ENCODE results near the gene HRC. TPM values are rescaled to one million over a fixed set of nuclear protein-coding genes. Genes with fewer than 3 reads are reported as not detected.
A peak's percentile ranks its signal among the peaks of the same experiment; 100 is the strongest.

The HRC gene
- total RNA-seq, 2 donors from 2014 or later: 0.57 to 3.9 TPM

- no peak for TF ChIP-seq CTCF (conservative IDR thresholded peaks at IDR 0.05)
- peaks cover 12% of the 10 kb centered on the region for H3K4me1 Mint-ChIP-seq
- Histone ChIP-seq H3K27ac (ENCODE audit: low read depth, low read length) (peak overlapping the region; percentile 94), H3K9ac (ENCODE audit: extremely low read depth, low read length, poor library complexity, severe bottlenecking) (peak overlapping the region; percentile 57), H3K9me3 (ENCODE audit: control insufficient read depth, low read length) (no peaks in the 10 kb centered on the region), H3K4me1 (ENCODE audit: control insufficient read depth, insufficient read depth, low read length) (peaks cover 6% of the 10 kb centered on the region), H3K36me3 (ENCODE audit: control insufficient read depth, insufficient read depth, low read length) (no peaks in the 10 kb centered on the region), H3K27me3 (ENCODE audit: control insufficient read depth, insufficient read depth, low read length, poor library complexity, severe bottlenecking) (peaks cover 14% of the 10 kb centered on the region), H3K4me3 (ENCODE audit: low read length) (peak overlapping the region; percentile 94)
- peak overlapping the region; percentile 89 for H3K27ac Mint-ChIP-seq
- DNase-seq: peak; percentile 93
- 0% methylated on average over 20 to 73 of the region's 75 CpGs for WGBS, 2 experiments (ENCODE audit: insufficient coverage in 1 of 2, insufficient read length in 1 of 2)
- no peaks in the 10 kb centered on the region for H3K36me3 Mint-ChIP-seq (ENCODE audit: low read depth)
- peak overlapping the region; percentile 75 for H3K4me3 Mint-ChIP-seq
- H3K9me3 Mint-ChIP-seq: peaks cover 4% of the 10 kb centered on the region
- peaks cover 44% of the 10 kb centered on the region for H3K27me3 Mint-ChIP-seq (ENCODE audit: insufficient read depth)
Measured at GRCh38 chr19:49150106-49150943, 4.9 kb downstream of the HRC start.

GRCh38 chr19:49149652-49150105, 5.5 kb downstream of the HRC start:
- Histone ChIP-seq H3K9ac (ENCODE audit: extremely low read depth, low read length, poor library complexity, severe bottlenecking) (peak overlapping the region; percentile 57), H3K27ac (ENCODE audit: low read depth, low read length) (peak overlapping the region; percentile 94)
- H3K4me3 Mint-ChIP-seq: peak overlapping the region; percentile 75

More at GRCh38 chr19:49149652-49150105, 5.5 kb downstream of the HRC start:
- peak overlapping the region; percentile 94 for H3K4me3 ChIP-seq (ENCODE audit: low read length)
- H3K9me3 ChIP-seq (ENCODE audit: control insufficient read depth, low read length): no peaks in the 10 kb centered on the region
- Mint-ChIP-seq H3K27me3 (ENCODE audit: insufficient read depth) (peaks cover 38% of the 10 kb centered on the region), H3K9me3 (peaks cover 4% of the 10 kb centered on the region), H3K27ac (peak overlapping the region; percentile 89), H3K36me3 (ENCODE audit: low read depth) (no peaks in the 10 kb centered on the region), H3K4me1 (peaks cover 12% of the 10 kb centered on the region)
- H3K4me1 ChIP-seq (ENCODE audit: control insufficient read depth, insufficient read depth, low read length): peaks cover 6% of the 10 kb centered on the region
- no peaks in the 10 kb centered on the region for H3K36me3 ChIP-seq (ENCODE audit: control insufficient read depth, insufficient read depth, low read length)
- H3K27me3 ChIP-seq (ENCODE audit: control insufficient read depth, insufficient read depth, low read length, poor library complexity, severe bottlenecking): peaks cover 14% of the 10 kb centered on the region
- peak; percentile 93 for DNase-seq
- WGBS, 2 experiments (ENCODE audit: insufficient coverage in 1 of 2, insufficient read length in 1 of 2): 0 to 1% methylated on average over 10 to 23 of the region's 23 CpGs
- TF ChIP-seq CTCF (conservative IDR thresholded peaks at IDR 0.05): no peak
